ENCODE measurements around the gene TET1. TPM values are rescaled to one million over a fixed set of nuclear protein-coding genes. Genes with fewer than 3 reads are reported as not detected.

The TET1 gene
- total and polyA plus RNA-seq, 5 donors, result 0.32 to 5.2 (median 4.5) TPM

Other genes starting within 250 kb of the TET1 start
- gene HNRNPH3, start 228.3 kb upstream of the TET1 start, total RNA-seq, result 100 to 1,000 TPM in 2 of 4 donors, 10 to 100 TPM in 2; 81.1 to 134 (median 94.1) TPM
- gene HNRNPH3, start 228.3 kb upstream of the TET1 start, polyA plus RNA-seq, result 100 TPM
- 1 to 10 TPM; 2.9 to 5.5 (median 4.0) TPM for gene PBLD, start 227.4 kb upstream of the TET1 start, total RNA-seq
- 2.4 TPM for gene PBLD, start 227.4 kb upstream of the TET1 start, polyA plus RNA-seq
- 10 to 100 TPM in 2 of 4 donors, 1 to 10 TPM in 2; 9.3 to 11.7 (median 10.5) TPM for gene RUFY2, start 153.1 kb upstream of the TET1 start, total RNA-seq
- gene RUFY2, start 153.1 kb upstream of the TET1 start, polyA plus RNA-seq, result 4.6 TPM
- 1 to 10 TPM; 1.8 to 3.8 (median 2.5) TPM for gene DNA2, start 88.4 kb upstream of the TET1 start, total RNA-seq
- gene DNA2, start 88.4 kb upstream of the TET1 start, polyA plus RNA-seq, result 0.97 TPM
- 10 to 100 TPM; 16.3 to 21.8 (median 18.9) TPM for gene SLC25A16, start 32.8 kb upstream of the TET1 start, total RNA-seq
- gene SLC25A16, start 32.8 kb upstream of the TET1 start, polyA plus RNA-seq, result 11.1 TPM
- gene CCAR1, start 160.9 kb downstream of the TET1 start, total RNA-seq, result 10 to 100 TPM; 29.2 to 35.4 (median 33.9) TPM
- 31.5 TPM for gene CCAR1, start 160.9 kb downstream of the TET1 start, polyA plus RNA-seq

Measured in right cardiac atrium (tissue), 5 donors.